ENCODE measurements around the gene SIPA1L3. TPM values are rescaled to one million over a fixed set of nuclear protein-coding genes. Genes with fewer than 3 reads are reported as not detected.

Gene SIPA1L3
- total and polyA plus RNA-seq, 2 of the 13 experiments (the other 11 are each of a cell fraction or from before 2014, with no cell fraction given), result 5.5 to 7.7 TPM

GRCh38 chr19:38101723-38102122, 194.7 kb downstream of the SIPA1L3 start (continued):
- TF ChIP-seq ZFX (CRISPR knock-in tag; IDR thresholded peaks at IDR 0.05; ENCODE audit: low read depth) (no peak), RARA (CRISPR knock-in tag; IDR thresholded peaks at IDR 0.05) (no peak), MAFF (IDR thresholded peaks at IDR 0.05; ENCODE audit: low read depth, low read length) (no peak), XRCC5 (optimal IDR thresholded peaks at IDR 0.05; ENCODE audit: low read length) (no peak), GATAD1 (CRISPR knock-in tag; IDR thresholded peaks at IDR 0.05) (no peak), ZNF101 (CRISPR knock-in tag; IDR thresholded peaks at IDR 0.05; ENCODE audit: borderline replicate concordance, low read depth) (no peak)

GRCh38 chr19:38105574-38105973, 198.6 kb downstream of the SIPA1L3 start:
- H3K27ac ChIP-seq (ENCODE audit: extremely low read length, insufficient read depth, low read length), result no peak overlapping the region
- BruUV-seq (replicated peaks), result no TSS peak
- in situ Hi-C loops (cut with HindIII; ENCODE audit: extremely low pct_ligation_motif_present, low pct_unique_long_range_greater_than_20kb) (no loop called here), intact Hi-C loops (cut with micrococcal nuclease; ENCODE audit: unreplicated experiment) (no loop called here)
- TF ChIP-seq, protein P1, sequence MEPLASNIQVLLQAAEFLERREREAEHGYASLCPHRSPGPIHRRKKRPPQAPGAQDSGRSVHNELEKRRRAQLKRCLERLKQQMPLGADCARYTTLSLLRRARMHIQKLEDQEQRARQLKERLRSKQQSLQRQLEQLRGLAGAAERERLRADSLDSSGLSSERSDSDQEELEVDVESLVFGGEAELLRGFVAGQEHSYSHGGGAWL (CRISPR knock-in tag; IDR thresholded peaks at IDR 0.05), result no peak
- TF ChIP-seq NFKB2 (CRISPR knock-in tag; IDR thresholded peaks at IDR 0.05; ENCODE audit: borderline replicate concordance) (no peak), BHLHE40 (IDR thresholded peaks at IDR 0.05; ENCODE audit: low read length) (no peak), WIZ (CRISPR knock-in tag; IDR thresholded peaks at IDR 0.05) (no peak)
- TF ChIP-seq, protein P2, sequence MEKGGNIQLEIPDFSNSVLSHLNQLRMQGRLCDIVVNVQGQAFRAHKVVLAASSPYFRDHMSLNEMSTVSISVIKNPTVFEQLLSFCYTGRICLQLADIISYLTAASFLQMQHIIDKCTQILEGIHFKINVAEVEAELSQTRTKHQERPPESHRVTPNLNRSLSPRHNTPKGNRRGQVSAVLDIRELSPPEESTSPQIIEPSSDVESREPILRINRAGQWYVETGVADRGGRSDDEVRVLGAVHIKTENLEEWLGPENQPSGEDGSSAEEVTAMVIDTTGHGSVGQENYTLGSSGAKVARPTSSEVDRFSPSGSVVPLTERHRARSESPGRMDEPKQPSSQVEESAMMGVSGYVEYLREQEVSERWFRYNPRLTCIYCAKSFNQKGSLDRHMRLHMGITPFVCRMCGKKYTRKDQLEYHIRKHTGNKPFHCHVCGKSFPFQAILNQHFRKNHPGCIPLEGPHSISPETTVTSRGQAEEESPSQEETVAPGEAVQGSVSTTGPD (CRISPR knock-in tag; IDR thresholded peaks at IDR 0.05), result no peak
- H3K9me3 ChIP-seq (ENCODE audit: low read length), result no peaks in the 10 kb centered on the region
- H3K4me3 ChIP-seq (replicated peaks in 1 of 3; ENCODE audit: insufficient read depth in 1 of 3, low read depth in 2 of 3, low read length in 3 of 3), result no peak overlapping the region
- H2AFZ ChIP-seq (ENCODE audit: low read length), result no peak overlapping the region
- no peaks in the 10 kb centered on the region for H3K27me3 ChIP-seq (ENCODE audit: control insufficient read depth in 1 of 2, insufficient read depth in 2 of 2, low read length in 2 of 2)
- peaks cover 9 to 45% of the 10 kb centered on the region in 2 experiments; a peak in 4 of 5 replicates for H3K36me3 ChIP-seq (replicated peaks in 1 of 2; ENCODE audit: control insufficient read depth in 1 of 2, insufficient read depth in 2 of 2, low read length in 2 of 2)
- ATAC-seq, result no peak
- H3K4me2 ChIP-seq (ENCODE audit: low read depth, low read length), result no peak overlapping the region
- ChIA-PET POLR2A (no interaction called here), CTCF (ENCODE audit: low intra/inter-chr PET ratio, low total read pairs) (no interaction called here)
- no peaks in the 10 kb centered on the region for H3K4me1 ChIP-seq (ENCODE audit: insufficient read depth, low read length)
- H4K20me1 ChIP-seq (ENCODE audit: insufficient read depth, low read length), result no peaks in the 10 kb centered on the region
- 100% methylated on average over 4 of the region's 4 CpGs for WGBS (ENCODE audit: low lambda C conversion rate)
- FAIRE-seq, result no peak
- no peak for DNase-seq (ENCODE audit: low spot score)
- no peaks in the 10 kb centered on the region for H3K79me2 ChIP-seq (ENCODE audit: insufficient read depth, low read length)
- no peak overlapping the region for H3K9ac ChIP-seq (ENCODE audit: insufficient read depth, low read depth, low read length)
